HG03469 (cell line): ENCODE results near the gene FXYD3.
"Not testable (repeated sequence)": the region's sequence is repeated elsewhere in the genome, so short reads cannot be mapped to it uniquely, and the experiment has no call there.

ENCODE experiments used
- ATAC-seq: cut with Tn5 transposase; IDR thresholded peaks from one replicate; pipeline ENCODE4 v1.9.1; 2021; ENCODE audit warnings: mild to moderate bottlenecking, moderate library complexity, moderate number of reproducible peaks; ENCODE audit not compliant: unreplicated experiment

Gene FXYD3

DNA sequence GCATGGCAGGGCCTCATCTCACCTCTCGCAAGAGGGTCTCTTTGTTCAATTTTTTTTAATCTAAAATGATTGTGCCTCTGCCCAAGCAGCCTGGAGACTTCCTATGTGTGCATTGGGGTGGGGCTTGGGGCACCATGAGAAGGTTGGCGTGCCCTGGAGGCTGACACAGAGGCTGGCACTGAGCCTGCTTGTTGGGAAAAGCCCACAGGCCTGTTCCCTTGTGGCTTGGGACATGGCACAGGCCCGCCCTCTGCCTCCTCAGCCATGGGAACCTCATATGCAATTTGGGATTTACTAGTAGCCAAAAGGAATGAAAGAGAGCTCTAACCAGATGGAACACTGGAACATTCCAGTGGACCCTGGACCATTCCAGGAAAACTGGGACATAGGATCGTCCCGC is 8.0 kb downstream of the FXYD3 start:
- no peak for ATAC-seq

DNA sequence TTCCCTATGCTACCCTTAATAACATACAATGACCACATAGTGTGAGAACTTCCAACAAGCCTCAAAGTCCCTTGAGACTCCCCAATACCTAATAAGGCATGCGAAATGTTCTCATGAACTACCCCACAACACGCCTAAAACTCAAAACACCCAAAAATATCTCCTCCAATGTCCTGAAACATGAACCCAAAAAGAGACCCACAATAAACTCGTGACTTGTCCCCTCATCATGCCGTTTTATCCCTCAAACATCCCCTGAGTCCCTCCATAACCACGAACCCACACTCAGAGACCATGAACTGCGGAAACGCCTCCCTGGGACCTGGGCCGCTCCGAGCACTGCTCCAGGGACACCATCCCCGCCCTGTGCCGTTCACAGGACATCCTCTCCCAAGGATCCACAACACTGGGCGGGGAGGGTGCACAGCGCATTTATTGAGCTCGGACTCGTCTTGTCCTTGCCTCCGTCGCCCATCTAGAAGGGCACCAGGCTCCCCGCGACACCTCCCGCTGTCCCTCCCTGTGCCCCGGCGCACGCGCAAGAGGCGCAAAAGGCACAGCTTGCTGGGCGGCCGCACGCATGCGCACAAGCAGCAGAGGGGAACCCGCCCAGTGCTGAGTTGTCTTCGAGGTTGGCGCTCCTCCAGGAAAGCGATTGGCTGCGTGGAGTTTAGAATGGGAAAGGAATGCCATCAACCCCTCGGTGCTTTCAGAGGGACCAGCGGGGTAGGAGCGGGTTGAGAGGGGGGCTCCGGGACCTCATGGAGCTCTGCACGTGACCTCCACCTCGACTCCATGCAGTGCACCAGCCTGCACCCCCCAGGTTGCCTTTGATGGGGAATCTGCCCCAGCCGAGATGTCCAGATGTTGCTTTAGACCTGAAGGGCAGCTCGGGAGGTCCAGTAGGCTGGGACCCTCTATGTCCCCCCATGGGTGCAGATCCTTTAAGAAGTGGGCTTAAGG is 8.8 kb downstream of the FXYD3 start:
- peak; percentile 65 for ATAC-seq

DNA sequence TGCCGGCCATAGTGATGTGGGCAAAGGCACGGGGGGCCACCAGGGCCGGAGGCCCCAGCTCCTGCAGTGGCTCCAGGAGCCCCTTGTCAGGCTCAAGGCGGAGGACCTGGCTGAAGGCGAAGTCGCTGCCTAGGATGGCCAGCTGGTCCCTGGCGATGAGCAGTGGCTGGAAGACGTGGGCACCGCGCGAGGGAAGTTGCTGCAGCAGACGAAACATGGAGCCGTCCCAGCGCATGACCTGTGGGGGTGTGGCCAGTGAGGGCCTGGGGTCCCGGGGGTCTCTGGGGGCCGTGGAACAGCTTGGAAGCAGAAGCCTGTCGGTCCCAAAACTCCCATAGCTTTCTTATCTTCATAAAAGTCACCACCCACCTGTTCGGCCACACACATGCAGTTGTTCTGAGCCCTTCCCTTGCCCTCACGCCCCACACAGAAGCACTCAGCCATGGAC is 9.7 kb downstream of the FXYD3 start:
- no peak for ATAC-seq

DNA sequence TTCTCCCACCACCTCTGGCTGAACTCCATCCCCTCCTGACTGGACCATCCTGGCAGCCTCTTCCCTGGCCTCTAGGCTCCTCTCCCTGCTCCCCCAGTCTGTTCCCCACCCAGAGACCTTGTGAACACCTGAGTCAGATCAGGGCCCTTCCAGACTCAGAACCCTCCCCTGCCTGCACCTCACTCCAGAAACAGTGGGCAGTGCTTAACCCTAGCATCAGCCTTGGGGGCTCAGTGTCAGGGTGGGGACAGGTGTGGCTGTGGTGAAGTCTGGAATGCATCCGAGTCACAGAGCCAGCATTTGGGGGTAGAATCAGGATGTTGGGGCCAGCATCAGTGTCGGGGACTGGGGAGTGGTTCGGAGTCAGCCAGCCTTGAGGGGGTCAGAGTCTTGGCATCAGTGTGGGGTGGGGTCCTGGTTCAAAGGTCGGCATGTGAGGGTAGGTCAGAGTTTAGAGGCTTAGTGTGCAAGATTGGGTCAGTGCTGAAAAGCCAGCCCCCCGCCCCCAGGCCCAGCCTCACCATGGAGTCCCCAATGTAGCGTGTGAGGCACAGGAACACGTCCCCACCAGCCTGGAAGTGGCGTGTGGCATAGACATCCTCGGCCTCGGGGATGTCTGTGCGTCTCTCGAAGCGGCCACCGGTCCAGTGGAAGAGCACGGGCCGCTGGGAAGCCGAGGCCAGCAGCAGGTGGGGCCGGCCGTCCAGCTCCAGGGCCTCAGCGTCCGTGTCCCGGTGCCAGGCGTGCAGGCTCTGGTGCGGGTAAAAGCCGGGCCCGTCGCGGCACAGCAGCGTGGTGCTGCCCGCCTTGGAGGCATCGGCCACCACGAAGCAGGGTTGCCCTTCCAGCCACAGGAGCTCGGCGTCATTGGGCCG is 10.4 kb downstream of the FXYD3 start:
- ATAC-seq, result no peak

DNA sequence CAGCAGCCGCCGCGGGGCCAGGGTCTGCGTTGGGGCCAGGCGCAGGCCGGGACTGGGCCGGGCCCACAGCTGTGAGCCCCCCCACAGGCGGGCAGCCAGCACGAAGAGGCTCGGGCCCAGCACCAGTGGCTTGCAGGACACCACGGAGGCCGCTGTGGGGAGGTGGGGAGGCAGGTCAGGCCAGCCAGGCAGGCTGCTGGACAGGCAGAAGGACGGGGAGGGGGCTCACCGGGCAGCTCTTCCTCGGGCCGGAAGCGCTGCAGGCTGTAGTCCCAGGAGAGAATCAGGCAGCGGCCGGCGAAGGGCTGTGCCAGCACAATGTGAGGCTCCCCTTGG is 11.0 kb downstream of the FXYD3 start:
- no peak for ATAC-seq

DNA sequence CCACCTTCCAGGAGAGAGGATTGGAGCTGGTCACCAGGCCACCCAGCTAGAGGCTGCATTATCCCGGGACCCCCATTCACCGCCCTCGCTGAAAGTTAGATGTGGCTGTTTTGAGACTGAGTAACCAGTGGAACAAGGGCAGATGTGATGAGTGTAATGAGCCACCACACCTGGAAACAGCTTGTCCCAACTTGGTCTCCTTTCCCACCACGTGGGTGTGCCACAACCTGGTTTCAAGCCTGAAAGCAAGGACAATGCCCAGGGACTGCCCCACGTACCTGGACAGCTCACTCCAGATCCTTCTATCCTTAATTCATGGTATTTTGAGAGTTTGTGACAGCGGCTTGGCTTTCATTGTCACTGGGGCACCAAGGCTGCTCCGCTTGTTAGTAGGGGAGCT is 12.2 kb downstream of the FXYD3 start:
- no peak for ATAC-seq

DNA sequence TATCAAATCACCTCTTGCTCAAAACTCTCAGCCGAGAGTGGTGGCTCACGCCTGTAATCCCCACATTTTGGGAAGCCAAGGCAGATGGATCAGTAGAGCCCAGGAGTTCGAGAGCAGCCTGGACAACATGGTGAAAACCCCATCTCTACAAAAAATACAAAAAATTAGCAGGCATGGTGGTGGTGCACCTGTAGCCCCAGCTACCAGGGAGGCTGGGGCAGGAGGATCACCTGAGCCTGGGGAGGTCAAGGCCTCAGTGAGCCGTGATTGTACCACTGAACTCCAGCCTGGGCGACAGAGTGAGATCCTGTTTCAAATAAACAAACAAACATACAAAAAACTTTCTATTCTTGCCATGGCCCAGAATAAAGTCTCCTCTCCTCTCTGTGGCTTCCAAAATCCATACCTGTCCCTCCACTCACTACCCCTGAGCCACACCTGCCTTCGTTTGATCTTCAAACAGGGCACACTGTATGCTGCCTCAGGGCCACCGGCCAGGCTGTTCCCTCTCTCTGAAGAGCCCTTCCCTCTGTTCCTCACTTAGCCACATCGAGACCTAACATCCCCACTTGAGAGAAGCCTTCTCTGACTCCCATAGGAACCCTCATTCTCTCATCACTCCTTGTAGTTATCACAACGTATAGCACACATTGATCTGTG is 12.9 kb downstream of the FXYD3 start:
- ATAC-seq, result no peak

DNA sequence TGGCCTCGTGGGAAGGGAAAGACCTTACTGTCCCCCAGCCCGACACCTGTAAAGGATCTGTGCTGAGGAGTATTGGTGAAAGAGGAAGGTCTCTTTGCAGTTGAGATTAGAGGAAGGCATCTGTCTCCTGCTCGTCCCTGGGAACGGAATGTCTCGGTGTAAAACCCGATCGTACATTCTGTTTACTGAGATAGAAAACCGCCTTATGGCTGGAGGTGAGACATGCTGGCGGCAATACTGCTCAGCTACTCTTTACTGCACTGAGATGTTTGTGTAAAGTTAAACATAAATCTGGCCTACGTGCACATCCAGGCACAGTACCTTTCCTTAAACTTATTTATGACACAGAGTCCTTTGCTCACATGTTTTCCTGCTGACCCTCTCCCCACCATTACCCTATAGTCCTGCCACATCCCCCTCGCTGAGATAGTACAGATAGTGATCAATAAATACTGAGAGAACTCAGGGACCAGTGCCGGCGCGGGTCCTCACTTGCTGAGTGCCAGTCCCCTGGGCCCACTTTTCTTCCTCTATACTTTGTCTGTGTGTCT is 14.2 kb downstream of the FXYD3 start:
- not testable (repeated sequence) for ATAC-seq

DNA sequence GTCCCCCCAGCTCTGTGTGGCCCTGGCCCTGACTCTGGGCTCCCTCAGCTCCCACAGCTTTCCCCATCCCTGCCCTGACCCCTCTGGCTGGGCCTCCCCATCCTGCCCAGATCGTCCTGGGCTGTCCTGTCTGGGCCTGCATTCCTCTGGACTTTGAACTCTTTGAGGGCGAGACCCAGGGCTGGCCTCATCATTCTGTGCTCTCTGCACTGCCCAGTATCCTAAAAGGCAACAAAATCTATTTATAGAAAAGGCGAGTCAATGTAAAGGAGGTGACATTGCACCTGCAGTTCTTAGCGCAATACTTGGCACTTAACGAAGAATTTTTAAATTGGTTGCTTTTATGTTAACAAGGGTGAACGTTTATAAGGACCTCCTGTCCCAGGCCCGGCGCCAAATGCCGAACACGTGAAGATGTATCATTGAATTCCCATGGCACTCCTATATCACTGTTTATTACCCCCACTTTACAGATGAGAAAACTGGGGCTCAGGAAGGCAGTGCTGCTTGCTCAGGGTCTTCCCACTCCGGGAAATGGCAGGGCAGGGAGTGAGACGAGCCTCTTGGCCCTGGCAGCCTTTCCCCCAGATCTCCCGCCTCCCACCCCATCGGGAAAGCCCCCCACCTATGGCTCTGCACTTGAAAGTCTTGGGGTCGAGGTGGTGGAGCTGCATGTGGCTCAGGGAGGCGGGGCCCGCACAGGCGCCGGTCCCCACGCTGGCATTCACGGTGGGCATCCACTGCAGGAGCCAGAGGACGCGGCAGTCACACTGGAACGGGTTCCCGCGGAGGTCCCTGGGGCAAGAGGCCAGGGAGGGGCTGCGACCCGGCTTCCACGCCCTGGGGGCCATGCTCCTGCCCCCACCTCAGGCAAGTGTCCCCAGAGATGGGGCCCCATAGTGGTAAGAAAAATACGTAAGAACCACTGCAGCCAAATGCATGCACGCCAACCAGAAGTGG is 15.4 kb downstream of the FXYD3 start:
- ATAC-seq, result no peak

DNA sequence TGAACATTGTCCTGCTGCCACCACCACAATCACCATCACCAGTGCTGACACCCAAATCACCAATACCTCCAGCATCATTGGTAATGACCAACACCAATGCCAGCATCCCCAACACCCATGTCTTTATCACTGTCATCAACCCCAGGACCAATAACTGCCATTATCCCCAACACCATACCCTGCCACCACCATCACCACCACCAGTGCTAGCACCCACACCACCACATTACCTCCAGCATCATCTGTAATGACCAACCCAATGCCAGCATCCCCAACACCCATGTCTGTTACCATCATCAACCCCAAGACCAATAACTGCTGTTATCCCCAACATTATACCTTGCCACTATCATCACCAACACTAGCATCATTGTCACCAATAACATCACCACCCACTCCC is 16.6 kb downstream of the FXYD3 start:
- no peak for ATAC-seq

DNA sequence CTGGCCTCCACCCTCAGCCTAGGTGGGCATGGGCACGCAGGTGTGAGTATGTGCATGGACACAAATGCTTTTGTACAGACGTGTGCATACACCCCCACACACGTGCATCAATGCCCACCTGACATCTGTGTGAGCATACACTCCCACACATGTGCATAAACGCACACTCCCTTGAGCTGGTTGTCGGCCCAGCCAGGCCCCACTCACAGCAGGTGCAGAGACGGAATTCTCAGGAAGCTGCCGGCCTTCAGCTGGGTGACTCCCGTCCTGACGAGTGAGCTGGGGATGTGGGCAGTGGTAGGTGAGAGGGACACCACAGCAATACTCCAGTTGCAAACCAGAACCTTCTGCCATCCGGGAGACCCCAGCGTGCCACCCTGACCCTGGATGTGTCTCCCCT is 18.2 kb downstream of the FXYD3 start:
- ATAC-seq, result no peak

DNA sequence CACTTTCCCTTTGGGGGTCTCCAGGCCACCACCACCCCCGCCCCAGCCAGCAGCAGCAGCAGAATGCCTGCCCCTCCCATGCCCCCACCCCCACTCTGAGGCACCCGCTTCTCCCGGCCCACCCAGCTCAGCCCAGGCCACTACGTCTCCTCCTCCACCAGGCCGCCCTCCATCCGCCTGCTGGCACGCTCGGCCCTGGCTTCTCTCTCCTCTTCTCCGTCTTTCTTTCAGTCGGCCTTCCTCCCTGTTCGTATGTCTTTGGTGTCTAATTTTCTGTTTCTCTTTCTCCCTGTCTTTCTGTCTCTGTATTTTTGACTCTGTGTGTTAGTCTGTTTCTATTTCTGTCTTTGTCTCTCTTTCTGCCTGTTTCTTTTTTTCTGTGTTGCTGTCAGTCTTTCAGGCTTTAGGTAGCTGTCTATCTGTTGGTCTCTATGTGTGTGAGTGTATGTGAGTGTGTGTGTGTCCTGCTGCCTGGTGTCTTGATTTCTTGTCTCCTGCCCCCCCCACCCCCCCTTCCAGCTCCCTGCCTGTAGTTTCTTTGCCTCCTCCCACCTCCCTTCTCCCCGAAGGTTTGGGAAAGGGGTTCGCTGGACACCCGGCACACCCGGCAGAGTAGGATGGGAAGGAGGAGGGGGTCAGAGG is 19.1 kb downstream of the FXYD3 start, which contains the start of gene LGI4:
TSS of gene LGI4 (minus strand) at position 459 of the 642 bp plus-strand sequence. CDS start at position 80, 379 bp downstream.
- ATAC-seq, result no peak

DNA sequence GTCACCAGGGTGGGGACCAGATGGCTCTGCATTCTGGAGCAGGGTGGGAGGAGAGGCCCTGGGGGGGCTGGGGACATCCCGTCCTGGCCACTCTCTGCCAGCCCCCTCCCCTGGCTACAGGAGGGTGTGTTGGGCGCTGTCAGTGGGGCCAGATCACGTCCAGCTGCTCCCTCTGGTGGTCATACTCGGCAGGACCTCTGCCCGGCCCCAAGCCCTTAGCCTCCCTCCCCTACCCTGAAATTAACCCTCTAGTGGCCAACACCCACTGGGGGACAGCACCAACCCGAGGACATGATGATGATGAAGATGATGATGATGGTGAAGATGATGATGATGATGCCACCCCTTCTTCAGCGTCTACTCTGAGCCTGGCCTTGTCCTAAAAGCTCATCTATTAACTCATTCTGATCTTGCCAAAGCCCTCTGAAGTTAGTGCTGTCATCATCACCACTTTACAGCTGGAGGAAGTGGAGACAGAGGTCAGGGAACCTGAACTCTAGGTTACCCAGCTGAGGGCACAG is 19.8 kb downstream of the FXYD3 start:
- ATAC-seq, result no peak

DNA sequence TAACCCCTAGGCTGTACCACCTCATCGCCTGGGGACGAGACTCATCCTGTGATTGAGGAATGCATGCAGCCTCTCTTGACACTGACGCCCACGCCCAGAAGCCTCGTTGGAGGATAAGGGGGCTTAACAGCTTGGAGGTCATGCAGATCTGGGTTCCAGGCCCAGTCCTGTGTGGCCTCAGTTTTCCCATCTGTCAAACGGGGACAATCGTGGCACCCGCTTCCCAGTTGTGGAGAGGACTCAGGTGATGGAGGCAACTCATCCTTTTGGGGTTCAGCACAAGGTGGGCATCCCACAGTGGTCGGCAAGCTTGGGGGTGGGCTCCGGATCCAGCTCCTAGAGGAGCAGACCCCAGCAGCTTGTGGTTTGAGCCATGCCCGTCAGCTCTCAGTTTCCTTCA is 20.6 kb downstream of the FXYD3 start:
- no peak for ATAC-seq

DNA sequence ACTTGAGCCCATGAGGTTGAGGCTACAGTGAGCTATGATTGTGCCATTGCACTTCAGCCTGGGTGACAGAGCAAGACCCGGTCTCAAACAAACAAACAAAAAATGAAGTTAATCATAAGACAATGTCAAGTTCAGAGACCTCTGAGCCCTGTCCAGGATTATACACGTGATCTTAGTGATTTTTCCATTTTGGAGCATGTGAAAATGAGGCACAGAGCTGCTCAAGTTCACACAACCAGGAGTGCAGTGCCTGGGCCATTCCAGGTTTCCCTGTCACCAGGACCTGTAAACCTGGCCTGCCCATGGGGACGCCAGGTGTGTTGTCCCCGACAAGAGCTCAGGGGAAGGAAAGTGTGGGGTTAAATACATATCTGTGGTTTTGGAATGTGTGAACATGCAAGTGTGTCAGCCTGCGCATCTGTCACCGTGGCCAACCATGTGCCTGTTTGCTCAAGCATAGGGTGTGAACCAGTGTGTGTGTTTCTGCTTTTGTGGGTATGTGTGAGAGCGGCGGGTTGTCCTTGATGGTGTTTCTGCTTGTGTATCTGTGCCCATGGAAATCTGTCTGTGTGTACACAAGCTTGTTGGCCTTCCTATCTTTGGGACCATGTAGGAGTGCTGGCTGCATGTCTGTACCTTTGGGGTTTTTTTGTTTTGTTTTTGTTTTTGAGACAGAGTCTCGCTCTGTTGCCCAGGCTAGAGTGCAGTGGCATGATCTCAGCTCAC is 21.5 kb downstream of the FXYD3 start:
- ATAC-seq, result no peak

DNA sequence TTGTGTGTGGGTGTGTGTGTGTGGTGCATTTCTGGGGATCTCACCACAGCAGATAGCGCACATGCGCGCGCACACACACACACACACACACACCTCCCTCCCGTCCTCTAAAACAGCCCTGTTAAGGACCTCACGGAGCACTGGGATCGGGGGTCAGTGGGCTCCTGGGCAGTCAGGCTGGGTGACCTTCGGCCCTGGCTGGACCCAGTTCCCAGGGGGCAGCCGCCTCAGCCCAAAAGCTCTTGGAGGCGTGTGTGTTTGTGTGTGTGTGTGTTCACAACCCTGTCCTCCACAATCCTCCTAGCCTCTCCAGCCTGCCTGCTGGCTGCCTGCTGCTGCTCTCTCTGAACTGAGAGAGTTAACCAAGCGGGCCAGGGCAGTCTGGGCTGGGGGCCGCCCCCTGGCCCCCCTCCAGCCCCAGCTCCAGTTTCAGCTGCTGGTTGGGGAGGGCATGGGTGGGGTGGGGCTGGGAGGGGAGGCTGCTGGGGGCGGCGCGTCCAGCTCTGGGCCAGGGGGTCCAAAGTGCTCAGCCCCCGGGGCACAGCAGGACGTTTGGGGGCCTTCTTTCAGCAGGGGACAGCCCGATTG is 22.8 kb downstream of the FXYD3 start, which contains the start of gene FXYD1:
TSS of gene FXYD1 (plus strand) at position 520 of the 588 bp plus-strand sequence. CDS start 1,256 bp downstream, outside the sequence.
- no peak for ATAC-seq

DNA sequence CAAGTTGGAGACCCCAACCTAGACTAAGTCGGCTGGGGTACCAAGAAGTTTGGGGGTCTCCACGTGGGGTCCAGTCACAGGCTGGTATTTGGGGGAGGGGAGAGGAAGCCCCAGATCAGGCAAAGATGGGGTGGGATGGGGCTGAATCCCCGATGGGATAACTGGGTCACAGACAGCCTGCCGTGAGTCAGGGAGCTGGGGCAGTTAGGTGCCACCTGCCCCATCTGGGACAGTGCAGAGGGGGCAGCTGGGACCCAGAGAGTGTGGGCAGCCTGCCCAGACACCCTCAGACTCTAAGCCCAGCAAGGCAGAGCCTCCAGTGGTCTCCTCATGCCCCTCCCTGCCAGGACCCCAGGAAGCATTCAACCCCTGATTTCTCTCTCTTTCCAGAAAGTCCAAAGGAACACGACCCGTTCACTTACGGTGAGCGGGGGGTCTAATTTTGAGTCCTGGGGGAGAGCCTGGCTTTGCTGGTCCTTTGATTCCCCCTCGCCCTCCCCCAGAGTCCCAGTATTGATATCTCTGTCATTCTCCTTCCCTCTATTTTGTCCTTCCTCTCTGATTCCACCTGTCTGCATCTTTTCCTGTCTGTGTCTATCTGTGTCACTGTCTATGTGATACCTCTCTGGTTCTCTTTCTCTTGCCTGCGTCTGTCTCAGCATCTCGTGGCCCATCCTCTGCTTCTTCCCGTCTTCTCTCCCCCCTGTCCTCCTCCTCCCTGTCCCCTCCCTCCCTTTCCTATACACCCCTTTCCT is 24.8 kb downstream of the FXYD3 start:
- no peak for ATAC-seq
